CMK (cell line): ENCODE measurements around the gene CMIP.

Experiments used
- DNase-seq: peaks from one replicate; pipeline ENCODE4 v3.0.0-alpha.2; 2010; ENCODE audit warnings: low read depth

CMIP gene

GRCh38 chr16:81551151-81551808, 106.7 kb downstream of the CMIP start:
- DNase-seq, result no peak

- DNase-seq, result no peak
These were observed 107.3 kb downstream of the CMIP start for GRCh38 chr16:81551821-81552304.

GRCh38 chr16:81552743-81553079, 108.1 kb downstream of the CMIP start:
- no peak for DNase-seq

- no peak for DNase-seq
These were observed 108.6 kb downstream of the CMIP start for GRCh38 chr16:81553080-81553813.

GRCh38 chr16:81553814-81554675, 109.4 kb downstream of the CMIP start:
- no peak for DNase-seq

- no peak for DNase-seq
These were observed 110.4 kb downstream of the CMIP start for GRCh38 chr16:81554979-81555378.

- no peak for DNase-seq
These were observed 111.1 kb downstream of the CMIP start for GRCh38 chr16:81555660-81556059.

- DNase-seq, result no peak
These were observed 112.2 kb downstream of the CMIP start for GRCh38 chr16:81556715-81557284.

- no peak for DNase-seq
These were observed 113.5 kb downstream of the CMIP start for GRCh38 chr16:81558077-81558443.

- DNase-seq, result no peak
These were observed 114.0 kb downstream of the CMIP start for GRCh38 chr16:81558444-81559175.

GRCh38 chr16:81560979-81561657, 116.5 kb downstream of the CMIP start:
- DNase-seq, result no peak

GRCh38 chr16:81562174-81562849, 117.7 kb downstream of the CMIP start:
- no peak for DNase-seq

- DNase-seq, result no peak
These were observed 118.3 kb downstream of the CMIP start for GRCh38 chr16:81562926-81563325.

GRCh38 chr16:81564421-81564911, 119.9 kb downstream of the CMIP start:
- no peak for DNase-seq

- no peak for DNase-seq
These were observed 120.9 kb downstream of the CMIP start for GRCh38 chr16:81565321-81566028.

- DNase-seq, result no peak
These were observed 121.7 kb downstream of the CMIP start for GRCh38 chr16:81566086-81567007.

- DNase-seq, result no peak
These were observed 122.5 kb downstream of the CMIP start for GRCh38 chr16:81567087-81567486.

GRCh38 chr16:81567987-81568748, 123.6 kb downstream of the CMIP start:
- no peak for DNase-seq
